HepG2 (cell line): Measurements from ENCODE around the gene OLFM2. TPM values are rescaled to one million over a fixed set of nuclear protein-coding genes. Genes with fewer than 3 reads are reported as not detected.

Source experiments
- AHR ChIP-seq: IDR thresholded peaks from 2 replicates; pipeline ENCODE4 v1.6.1; 2018; ENCODE audit warnings: missing genetic modification reagents, missing compliant biosample characterization
- HCFC1 ChIP-seq: fragments of 150-350 bp; IDR thresholded peaks from 2 replicates; pipeline ENCODE4 v1.6.1; 2014; ENCODE audit warnings: low read depth, low read length
- HES4 ChIP-seq: sonication (generic); formaldehyde crosslinking; IDR thresholded peaks from 2 replicates; pipeline ENCODE4 v1.9.0; 2021; ENCODE audit warnings: mild to moderate bottlenecking, missing genetic modification reagents, borderline replicate concordance
- KDM6A ChIP-seq: IDR thresholded peaks from 2 replicates; pipeline ENCODE4 v1.6.1; 2016; ENCODE audit warnings: low read depth
- MEF2D ChIP-seq: sonication (generic); formaldehyde crosslinking; IDR thresholded peaks from 2 replicates; pipeline ENCODE4 v1.5.1; 2020; ENCODE audit warnings: mild to moderate bottlenecking, missing genetic modification reagents
- MEIS2 ChIP-seq: sonication (generic); formaldehyde crosslinking; IDR thresholded peaks from 2 replicates; pipeline ENCODE4 v1.9.0; 2021; ENCODE audit warnings: mild to moderate bottlenecking, missing genetic modification reagents
- SP1 ChIP-seq, 2 experiments: fragments of 450-650 bp in 1 of 2; sonication (generic) in 1 of 2; formaldehyde crosslinking in 1 of 2; IDR thresholded peaks; 2 replicates each; pipeline versions ENCODE4 v1.4.0 to v1.6.1; 2016 to 2020; ENCODE audit warnings: missing genetic modification reagents in 1 of 2
- XBP1 ChIP-seq: sonication (generic); formaldehyde crosslinking; IDR thresholded peaks from 2 replicates; pipeline ENCODE4 v1.5.0; 2020; ENCODE audit warnings: missing genetic modification reagents
- ZBTB38 ChIP-seq: sonication (generic); formaldehyde crosslinking; IDR thresholded peaks from 2 replicates; pipeline ENCODE4 v1.5.1; 2020; ENCODE audit warnings: mild to moderate bottlenecking, missing genetic modification reagents
- ZBTB7B ChIP-seq: sonication (generic); formaldehyde crosslinking; IDR thresholded peaks from 2 replicates; pipeline ENCODE4 v1.4.0; 2020; ENCODE audit warnings: missing genetic modification reagents
- ZFAT ChIP-seq: sonication (generic); formaldehyde crosslinking; conservative IDR thresholded peaks from 2 replicates; pipeline ENCODE4 v1.8.1; 2023; ENCODE audit warnings: missing genetic modification reagents, inconsistent platforms
- ZNF136 ChIP-seq: sonication (generic); formaldehyde crosslinking; IDR thresholded peaks from 2 replicates; pipeline ENCODE4 v1.8.1; 2022; ENCODE audit warnings: low read depth, mild to moderate bottlenecking, moderate library complexity, missing genetic modification reagents
- ZNF224 ChIP-seq: sonication (generic); formaldehyde crosslinking; IDR thresholded peaks from 2 replicates; pipeline ENCODE4 v1.5.0; 2020; ENCODE audit warnings: mild to moderate bottlenecking, missing genetic modification reagents
- ZNF234 ChIP-seq: sonication (generic); formaldehyde crosslinking; conservative IDR thresholded peaks from 2 replicates; pipeline ENCODE4 v1.5.1; 2020; ENCODE audit warnings: mild to moderate bottlenecking, missing genetic modification reagents
- ZNF251 ChIP-seq: sonication (generic); formaldehyde crosslinking; IDR thresholded peaks from 2 replicates; pipeline ENCODE4 v1.9.0; 2021; ENCODE audit warnings: mild to moderate bottlenecking, missing genetic modification reagents
- ZNF317 ChIP-seq: sonication (generic); formaldehyde crosslinking; IDR thresholded peaks from 2 replicates; pipeline ENCODE4 v1.5.0; 2020; ENCODE audit warnings: mild to moderate bottlenecking, missing genetic modification reagents
- ZNF331 ChIP-seq: sonication (generic); formaldehyde crosslinking; IDR thresholded peaks from 2 replicates; pipeline ENCODE4 v1.4.0; 2020; ENCODE audit warnings: missing genetic modification reagents
- ZNF430 ChIP-seq: sonication (generic); formaldehyde crosslinking; IDR thresholded peaks from 2 replicates; pipeline ENCODE4 v1.9.0; 2021; ENCODE audit warnings: mild to moderate bottlenecking, missing genetic modification reagents
- ZNF446 ChIP-seq: sonication (generic); formaldehyde crosslinking; IDR thresholded peaks from 2 replicates; pipeline ENCODE4 v1.5.0; 2020; ENCODE audit warnings: mild to moderate bottlenecking, missing genetic modification reagents
- ZNF552 ChIP-seq: sonication (generic); formaldehyde crosslinking; IDR thresholded peaks from 2 replicates; pipeline ENCODE4 v1.9.0; 2022; ENCODE audit warnings: missing genetic modification reagents, mild to moderate bottlenecking, borderline replicate concordance
- ZNF790 ChIP-seq: sonication (generic); formaldehyde crosslinking; IDR thresholded peaks from 2 replicates; pipeline ENCODE4 v1.8.0; 2022; ENCODE audit warnings: missing genetic modification reagents, mild to moderate bottlenecking, borderline replicate concordance
- ZNF792 ChIP-seq: IDR thresholded peaks from 2 replicates; pipeline ENCODE4 v1.6.1; 2016
- polyA plus RNA-seq, 8 experiments: library from polyadenylated mRNA; depleted of rRNA in 3 of 8; stranded (reverse) in 7 of 8; unstranded in 1 of 8; fragments of >200 nt; fragmentation: Illumina TruSeq in 4 of 8; extraction: Trizol in 4 of 8; gene quantifications; 2 replicates each; pipeline versions ENCODE4 v1.2.1 to v1.2.3, GENCODE V29; 2011 to 2016; ENCODE audit warnings: low read depth in 4 of 8, missing spikeins in 1 of 8, mixed read lengths in 1 of 8; ENCODE audit not compliant: insufficient read depth in 1 of 8
- total RNA-seq, 5 experiments: library from RNA; depleted of rRNA; stranded (reverse); fragments of >200 nt; fragmentation: Illumina TruSeq; extraction: Trizol; gene quantifications; 2 replicates each; pipeline ENCODE4 v1.2.3, GENCODE V29; 2016; ENCODE audit warnings: low read depth in 1 of 5
- TF ChIP-seq, protein P1 (sequence below): IDR thresholded peaks from 2 replicates; pipeline ENCODE4 v1.6.1; 2016
- TF ChIP-seq, protein P2 (sequence below): sonication (generic); formaldehyde crosslinking; IDR thresholded peaks from 2 replicates; pipeline ENCODE4 v1.5.1; 2020; ENCODE audit warnings: missing genetic modification reagents, mild to moderate bottlenecking, borderline replicate concordance
- TF ChIP-seq, protein P3 (sequence below): sonication (generic); formaldehyde crosslinking; IDR thresholded peaks from 2 replicates; pipeline ENCODE4 v1.4.0; 2020; ENCODE audit warnings: missing genetic modification reagents
- TF ChIP-seq, protein P4 (sequence below): sonication (generic); formaldehyde crosslinking; IDR thresholded peaks from 2 replicates; pipeline ENCODE4 v1.8.0; 2022; ENCODE audit warnings: missing genetic modification reagents, mild to moderate bottlenecking, inconsistent platforms, borderline replicate concordance
- TF ChIP-seq, protein P5 (sequence below): sonication (generic); formaldehyde crosslinking; IDR thresholded peaks from 2 replicates; pipeline ENCODE4 v1.4.0; 2020; ENCODE audit warnings: mild to moderate bottlenecking, missing genetic modification reagents
- TF ChIP-seq, protein P6 (sequence below): sonication (generic); formaldehyde crosslinking; IDR thresholded peaks from 2 replicates; pipeline ENCODE4 v1.4.0; 2020; ENCODE audit warnings: missing genetic modification reagents, borderline replicate concordance

Gene OLFM2
- total and polyA plus RNA-seq, 2 of the 13 experiments (the other 11 are each of a cell fraction or from before 2014, with no cell fraction given) = 0.20 to 0.51 TPM

DNA sequence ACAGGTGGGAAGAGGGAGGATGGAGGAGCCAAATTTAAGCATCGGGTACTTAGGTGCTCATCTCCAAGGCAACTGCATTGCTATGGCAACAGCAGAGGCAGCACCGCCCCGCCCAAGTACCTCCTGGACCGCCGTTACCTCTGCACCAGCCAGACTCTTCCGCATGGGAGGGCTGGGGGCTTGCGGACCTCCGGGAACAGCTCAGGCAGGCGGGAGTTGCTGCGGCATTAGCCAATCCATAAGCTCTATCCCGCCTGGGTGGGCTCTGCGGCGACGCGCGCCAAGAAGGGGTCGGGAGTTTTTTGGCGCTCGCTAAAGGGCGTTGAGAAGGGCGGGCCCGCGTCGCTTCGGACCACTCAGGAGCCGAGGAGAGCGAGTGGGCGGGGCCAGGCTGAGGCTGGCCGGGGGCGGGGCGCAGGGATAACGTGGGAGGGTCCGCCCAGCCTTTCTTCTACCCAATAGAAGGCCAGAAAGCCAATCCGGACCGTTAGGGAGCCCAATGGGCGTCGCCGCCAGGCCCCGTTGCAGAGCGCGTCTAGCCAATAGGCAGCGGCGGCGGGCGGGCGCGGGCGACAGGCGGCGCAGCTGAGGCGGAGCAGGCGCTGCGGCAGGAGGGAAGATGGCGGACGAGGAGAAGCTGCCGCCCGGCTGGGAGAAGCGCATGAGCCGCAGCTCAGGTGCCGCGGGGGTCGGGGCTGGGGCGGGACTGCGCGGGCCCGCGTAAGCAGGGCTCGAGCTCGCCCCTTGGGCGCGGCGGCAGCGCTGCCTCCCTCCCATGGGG is 101.4 kb downstream of the OLFM2 start, which contains the start of gene PIN1 (continued):
- TF ChIP-seq, protein P1, sequence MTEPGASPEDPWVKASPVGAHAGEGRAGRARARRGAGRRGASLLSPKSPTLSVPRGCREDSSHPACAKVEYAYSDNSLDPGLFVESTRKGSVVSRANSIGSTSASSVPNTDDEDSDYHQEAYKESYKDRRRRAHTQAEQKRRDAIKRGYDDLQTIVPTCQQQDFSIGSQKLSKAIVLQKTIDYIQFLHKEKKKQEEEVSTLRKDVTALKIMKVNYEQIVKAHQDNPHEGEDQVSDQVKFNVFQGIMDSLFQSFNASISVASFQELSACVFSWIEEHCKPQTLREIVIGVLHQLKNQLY = no peak
- no peak for TF ChIP-seq ZBTB38 (CRISPR knock-in tag)
- TF ChIP-seq ZNF790 (CRISPR knock-in tag) = no peak
- TF ChIP-seq ZBTB7B (CRISPR knock-in tag) = peak; percentile 66
- 0 out of 2 replicates have a peak, but pooled peaks have one; percentile 28 for TF ChIP-seq SP1 (IDR thresholded peaks at IDR 0.05)
- TF ChIP-seq SP1 (CRISPR knock-in tag; IDR thresholded peaks at IDR 0.05) = peak; percentile 93
- TF ChIP-seq XBP1 = no peak
- no peak for TF ChIP-seq ZNF234 (CRISPR knock-in tag)
- no peak for TF ChIP-seq ZNF317 (CRISPR knock-in tag)
- no peak for TF ChIP-seq ZFAT (CRISPR knock-in tag)
- TF ChIP-seq MEF2D (CRISPR knock-in tag) = peak; percentile 45; the same call in 1 of the 2 replicates
- TF ChIP-seq, protein P2, sequence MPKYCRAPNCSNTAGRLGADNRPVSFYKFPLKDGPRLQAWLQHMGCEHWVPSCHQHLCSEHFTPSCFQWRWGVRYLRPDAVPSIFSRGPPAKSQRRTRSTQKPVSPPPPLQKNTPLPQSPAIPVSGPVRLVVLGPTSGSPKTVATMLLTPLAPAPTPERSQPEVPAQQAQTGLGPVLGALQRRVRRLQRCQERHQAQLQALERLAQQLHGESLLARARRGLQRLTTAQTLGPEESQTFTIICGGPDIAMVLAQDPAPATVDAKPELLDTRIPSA (CRISPR knock-in tag) = peak; percentile 55; the same call in 1 of the 2 replicates
- TF ChIP-seq ZNF251 (CRISPR knock-in tag) = no peak
- no peak for TF ChIP-seq ZNF331 (CRISPR knock-in tag)
- TF ChIP-seq MEIS2 (CRISPR knock-in tag) = no peak
- 0 out of 2 replicates have a peak, but pooled peaks have one; percentile 26 for TF ChIP-seq ZNF224 (CRISPR knock-in tag)
- TF ChIP-seq, protein P3, sequence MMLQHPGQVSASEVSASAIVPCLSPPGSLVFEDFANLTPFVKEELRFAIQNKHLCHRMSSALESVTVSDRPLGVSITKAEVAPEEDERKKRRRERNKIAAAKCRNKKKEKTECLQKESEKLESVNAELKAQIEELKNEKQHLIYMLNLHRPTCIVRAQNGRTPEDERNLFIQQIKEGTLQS (CRISPR knock-in tag) = no peak
- TF ChIP-seq ZNF552 (CRISPR knock-in tag) = no peak
- TF ChIP-seq, protein P4, sequence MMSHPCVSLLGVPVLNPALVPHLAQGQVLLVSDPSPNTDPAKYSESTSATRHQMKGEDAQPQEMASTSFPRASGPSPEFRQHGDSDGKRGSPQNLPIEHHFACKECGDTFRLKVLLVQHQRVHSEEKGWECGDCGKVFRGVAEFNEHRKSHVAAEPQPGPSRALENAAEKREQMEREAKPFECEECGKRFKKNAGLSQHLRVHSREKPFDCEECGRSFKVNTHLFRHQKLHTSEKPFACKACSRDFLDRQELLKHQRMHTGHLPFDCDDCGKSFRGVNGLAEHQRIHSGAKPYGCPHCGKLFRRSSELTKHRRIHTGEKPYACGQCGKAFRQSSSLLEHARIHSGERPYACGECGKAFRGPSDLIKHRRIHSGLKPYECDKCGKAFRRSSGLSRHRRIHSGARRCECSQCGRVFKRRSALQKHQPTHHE (CRISPR knock-in tag) = no peak
- no peak for TF ChIP-seq KDM6A (CRISPR knock-in tag)
- TF ChIP-seq ZNF430 (CRISPR knock-in tag) = no peak
- TF ChIP-seq ZNF446 (CRISPR knock-in tag) = no peak
- TF ChIP-seq HES4 = no peak
- TF ChIP-seq, protein P5, sequence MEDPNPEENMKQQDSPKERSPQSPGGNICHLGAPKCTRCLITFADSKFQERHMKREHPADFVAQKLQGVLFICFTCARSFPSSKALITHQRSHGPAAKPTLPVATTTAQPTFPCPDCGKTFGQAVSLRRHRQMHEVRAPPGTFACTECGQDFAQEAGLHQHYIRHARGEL (CRISPR knock-in tag) = no peak
- TF ChIP-seq, protein P6, sequence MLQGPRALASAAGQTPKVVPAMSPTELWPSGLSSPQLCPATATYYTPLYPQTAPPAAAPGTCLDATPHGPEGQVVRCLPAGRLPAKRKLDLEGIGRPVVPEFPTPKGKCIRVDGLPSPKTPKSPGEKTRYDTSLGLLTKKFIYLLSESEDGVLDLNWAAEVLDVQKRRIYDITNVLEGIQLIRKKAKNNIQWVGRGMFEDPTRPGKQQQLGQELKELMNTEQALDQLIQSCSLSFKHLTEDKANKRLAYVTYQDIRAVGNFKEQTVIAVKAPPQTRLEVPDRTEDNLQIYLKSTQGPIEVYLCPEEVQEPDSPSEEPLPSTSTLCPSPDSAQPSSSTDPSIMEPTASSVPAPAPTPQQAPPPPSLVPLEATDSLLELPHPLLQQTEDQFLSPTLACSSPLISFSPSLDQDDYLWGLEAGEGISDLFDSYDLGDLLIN = no peak
- TF ChIP-seq HCFC1 = no peak; the same call in 1 of the 2 replicates
- TF ChIP-seq AHR (CRISPR knock-in tag) = no peak
- 0 out of 2 replicates have a peak, but pooled peaks have one; percentile 19 for TF ChIP-seq ZNF792 (CRISPR knock-in tag)
- TF ChIP-seq ZNF136 (CRISPR knock-in tag) = no peak
